ENCODE data around the gene FRG2C.
A peak's percentile ranks its signal among the peaks of the same experiment; 100 is the strongest.
"Not testable (repeated sequence)": the region's sequence is repeated elsewhere in the genome, so short reads cannot be mapped to it uniquely, and the experiment has no call there.

Gene FRG2C

DNA sequence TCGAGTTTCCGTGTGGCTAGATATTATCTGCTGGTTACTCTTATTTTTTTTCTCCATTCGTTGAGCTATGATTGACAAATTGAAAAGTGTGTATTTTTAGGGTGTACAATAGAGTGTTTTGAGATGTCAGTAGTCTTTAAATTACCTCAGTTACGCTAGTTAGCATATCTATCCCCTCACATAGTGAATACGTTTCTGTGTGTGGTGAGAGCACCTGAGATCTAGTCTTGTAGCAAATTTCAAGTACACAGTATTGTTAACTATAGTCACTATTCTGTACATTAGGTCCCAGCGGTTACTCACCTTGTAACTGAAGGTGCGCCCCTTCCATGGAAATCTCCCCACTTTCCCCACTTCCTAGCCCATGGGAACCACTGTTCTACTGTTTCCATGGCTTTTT, 8.2 kb upstream of the FRG2C start:
- not testable (repeated sequence) for H3K4me3 Mint-ChIP-seq; H3K9me3 Mint-ChIP-seq; H3K36me3 Mint-ChIP-seq (ENCODE audit: insufficient read depth); H3K4me1 Mint-ChIP-seq (ENCODE audit: low read depth in 2 of 2); H3K27ac Mint-ChIP-seq; ATAC-seq (replicated peaks); DNase-seq
- H3K27me3 Mint-ChIP-seq, result peaks cover 14 to 17% of the 10 kb centered on the region in 2 donors

DNA sequence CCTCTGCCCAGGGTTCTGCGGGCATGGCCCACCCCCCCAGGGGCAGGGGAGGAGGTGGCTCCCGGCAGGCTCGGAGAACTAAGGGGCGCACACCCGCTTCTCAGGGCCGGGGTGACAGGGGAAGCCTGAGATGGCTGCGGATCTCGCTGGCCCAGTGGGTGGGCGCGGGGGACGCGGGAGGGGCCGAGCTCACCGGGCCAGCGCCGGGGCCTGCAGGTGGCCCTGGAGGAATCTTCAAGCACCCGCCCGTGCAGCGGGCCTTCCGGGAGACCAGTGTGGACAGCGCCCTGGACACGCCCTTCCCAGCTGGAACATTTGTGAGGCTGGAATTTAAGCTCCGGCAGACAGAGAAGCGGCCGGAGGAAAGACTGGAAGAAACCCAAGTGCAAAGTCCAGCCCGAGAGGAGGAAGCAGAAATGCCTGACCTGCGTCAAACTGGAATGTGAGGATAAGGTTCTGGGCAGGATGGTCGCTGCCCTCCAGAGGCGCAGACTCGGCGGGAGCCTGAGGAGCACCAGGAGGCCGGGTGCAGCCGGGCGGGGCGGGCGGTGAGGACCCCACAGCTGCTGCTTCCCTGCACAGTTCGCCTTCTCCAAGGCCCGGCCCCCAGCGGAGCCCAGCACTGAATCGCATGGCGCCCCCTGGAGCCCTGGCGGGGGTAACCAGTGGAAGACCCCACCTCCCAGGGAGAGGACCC, 5.6 kb upstream of the FRG2C start:
- not testable (repeated sequence) for H3K27ac Mint-ChIP-seq; ATAC-seq (replicated peaks); DNase-seq; H3K9me3 Mint-ChIP-seq; H3K4me1 Mint-ChIP-seq (ENCODE audit: low read depth in 2 of 2); H3K4me3 Mint-ChIP-seq; H3K36me3 Mint-ChIP-seq (ENCODE audit: insufficient read depth)
- peaks cover 15 to 17% of the 10 kb centered on the region in 2 donors for H3K27me3 Mint-ChIP-seq

DNA sequence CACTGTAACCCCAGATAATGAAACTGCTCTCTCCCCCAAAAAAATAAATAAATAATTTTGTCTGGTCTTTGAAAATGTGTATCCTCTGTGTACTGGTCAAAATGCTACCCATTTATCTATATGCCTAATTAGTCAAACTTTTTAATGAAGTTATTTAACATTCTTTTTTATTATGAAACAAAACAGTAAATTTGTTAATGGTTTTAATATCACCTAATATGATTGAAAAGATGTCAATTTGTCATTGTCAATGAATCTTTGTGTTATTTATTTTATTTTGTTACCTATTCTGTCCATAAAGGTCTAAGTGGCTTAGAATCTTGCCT, 5.1 kb upstream of the FRG2C start:
- not testable (repeated sequence) for H3K36me3 Mint-ChIP-seq (ENCODE audit: insufficient read depth); H3K27ac Mint-ChIP-seq; ATAC-seq (replicated peaks); H3K4me1 Mint-ChIP-seq (ENCODE audit: low read depth in 2 of 2); H3K9me3 Mint-ChIP-seq; H3K4me3 Mint-ChIP-seq; DNase-seq
- H3K27me3 Mint-ChIP-seq, result peaks cover 15 to 17% of the 10 kb centered on the region in 2 donors

DNA sequence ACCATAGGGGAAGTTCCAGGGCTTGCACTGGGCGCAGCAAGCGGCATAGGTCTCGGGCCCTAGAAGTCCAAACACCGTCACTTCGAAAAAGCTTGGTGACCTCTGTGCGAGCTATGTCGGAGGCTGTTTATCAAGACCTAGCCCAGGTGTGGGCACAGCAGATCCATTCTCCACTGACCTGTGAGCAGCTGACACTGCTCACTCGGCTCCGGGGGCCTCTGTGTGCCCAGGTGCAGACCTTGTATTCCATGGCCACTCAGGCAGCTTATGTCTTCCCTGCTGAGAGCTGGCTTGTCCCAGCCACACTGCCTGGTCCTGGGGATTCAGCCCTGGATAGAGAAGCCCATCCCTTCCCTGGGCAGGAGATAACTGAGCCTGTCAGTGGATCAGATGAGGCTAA, 1.5 kb downstream of the FRG2C start:
- H3K4me1 Mint-ChIP-seq (ENCODE audit: low read depth in 2 of 2); H3K4me3 Mint-ChIP-seq; ATAC-seq (replicated peaks); H3K36me3 Mint-ChIP-seq (ENCODE audit: insufficient read depth); DNase-seq; H3K27ac Mint-ChIP-seq: not testable (repeated sequence)
- H3K9me3 Mint-ChIP-seq, result peaks cover 13 to 35% of the 10 kb centered on the region in 2 donors
- peaks cover 26 to 37% of the 10 kb centered on the region in 2 donors for H3K27me3 Mint-ChIP-seq

DNA sequence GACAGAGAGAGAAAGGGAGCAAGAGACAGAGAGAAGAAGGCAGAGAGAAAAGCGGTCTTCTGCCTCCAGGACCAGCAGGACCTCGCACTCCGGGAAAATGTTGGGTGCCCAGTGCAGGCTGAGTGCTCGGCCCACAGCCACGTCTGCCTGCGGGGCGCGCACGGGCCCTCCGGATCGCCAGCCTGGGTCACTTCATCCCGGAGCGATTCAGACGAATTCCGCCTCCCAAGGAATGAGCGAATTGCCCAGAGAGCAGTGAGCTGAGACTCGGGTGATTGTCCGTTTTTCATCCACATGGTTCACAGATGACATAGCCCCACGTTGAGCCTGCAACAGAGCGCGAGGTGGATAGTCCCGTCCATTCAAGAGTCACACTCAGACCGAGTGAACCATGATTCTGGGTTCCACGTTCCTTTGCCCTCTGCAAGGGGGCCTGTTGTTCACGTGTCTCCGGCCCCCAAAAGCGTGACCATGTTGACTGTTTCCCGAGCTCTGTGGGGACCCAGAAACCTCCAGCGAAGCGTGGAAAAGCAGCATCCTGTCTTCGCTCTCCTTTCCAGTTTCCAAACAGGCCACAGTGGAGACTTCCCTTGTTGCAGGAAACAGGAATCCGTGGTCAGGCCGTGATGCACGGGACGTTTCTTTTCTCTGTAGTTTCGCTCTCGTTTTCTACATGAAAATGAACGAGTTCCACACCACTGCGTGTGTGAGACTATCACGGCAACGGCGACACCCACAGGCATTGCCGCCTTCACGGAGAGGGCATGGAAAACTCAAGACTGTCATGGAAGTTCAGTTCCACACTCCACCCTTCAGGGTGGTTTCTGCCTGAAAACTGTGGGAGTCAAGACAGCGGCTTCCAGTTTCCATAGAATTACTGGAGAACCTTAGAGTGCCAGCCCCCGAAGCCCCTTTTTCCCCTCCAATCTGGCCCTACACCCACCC, 3.9 kb downstream of the FRG2C start:
- Mint-ChIP-seq H3K27me3 (peaks cover 36 to 54% of the 10 kb centered on the region in 2 donors), H3K9me3 (peaks cover 17 to 48% of the 10 kb centered on the region in 2 donors), H3K4me3 (peak overlapping the region in 1 of 2 donors; percentile 21)
- not testable (repeated sequence) for H3K27ac Mint-ChIP-seq; ATAC-seq (replicated peaks); H3K4me1 Mint-ChIP-seq (ENCODE audit: low read depth in 2 of 2); DNase-seq; H3K36me3 Mint-ChIP-seq (ENCODE audit: insufficient read depth)

DNA sequence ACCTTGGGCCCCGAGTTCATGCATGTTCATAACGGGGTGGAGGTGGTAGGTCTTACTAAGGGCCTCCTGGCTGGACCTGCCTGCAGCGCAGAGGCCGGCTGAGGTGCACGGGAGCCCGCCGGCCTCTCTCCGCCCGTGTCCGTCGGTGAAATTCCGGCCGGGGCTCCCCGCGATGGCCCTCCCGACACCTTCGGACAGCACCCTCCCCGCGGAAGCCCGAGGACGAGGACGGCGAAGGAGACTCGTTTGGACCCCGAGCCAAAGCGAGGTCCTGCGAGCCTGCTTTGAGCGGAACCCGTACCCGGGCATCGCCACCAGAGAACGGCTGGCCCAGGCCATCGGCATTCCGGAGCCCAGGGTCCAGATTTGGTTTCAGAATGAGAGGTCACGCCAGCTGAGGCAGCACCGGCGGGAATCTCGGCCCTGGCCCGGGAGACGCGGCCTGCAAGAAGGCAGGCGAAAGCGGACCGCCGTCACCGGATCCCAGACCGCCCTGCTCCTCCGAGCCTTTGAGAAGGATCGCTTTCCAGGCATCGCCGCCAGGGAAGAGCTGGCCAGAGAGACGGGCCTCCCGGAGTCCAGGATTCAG, 4.7 kb downstream of the FRG2C start:
- not testable (repeated sequence) for H3K36me3 Mint-ChIP-seq (ENCODE audit: insufficient read depth); H3K27ac Mint-ChIP-seq; H3K4me3 Mint-ChIP-seq; H3K4me1 Mint-ChIP-seq (ENCODE audit: low read depth in 2 of 2)
- Mint-ChIP-seq H3K9me3 (peaks cover 17 to 53% of the 10 kb centered on the region in 2 donors), H3K27me3 (peaks cover 40 to 59% of the 10 kb centered on the region in 2 donors)
- DNase-seq (peak; percentile 26 to 43 (median 42)), ATAC-seq (replicated peaks) (peak; percentile 26)

DNA sequence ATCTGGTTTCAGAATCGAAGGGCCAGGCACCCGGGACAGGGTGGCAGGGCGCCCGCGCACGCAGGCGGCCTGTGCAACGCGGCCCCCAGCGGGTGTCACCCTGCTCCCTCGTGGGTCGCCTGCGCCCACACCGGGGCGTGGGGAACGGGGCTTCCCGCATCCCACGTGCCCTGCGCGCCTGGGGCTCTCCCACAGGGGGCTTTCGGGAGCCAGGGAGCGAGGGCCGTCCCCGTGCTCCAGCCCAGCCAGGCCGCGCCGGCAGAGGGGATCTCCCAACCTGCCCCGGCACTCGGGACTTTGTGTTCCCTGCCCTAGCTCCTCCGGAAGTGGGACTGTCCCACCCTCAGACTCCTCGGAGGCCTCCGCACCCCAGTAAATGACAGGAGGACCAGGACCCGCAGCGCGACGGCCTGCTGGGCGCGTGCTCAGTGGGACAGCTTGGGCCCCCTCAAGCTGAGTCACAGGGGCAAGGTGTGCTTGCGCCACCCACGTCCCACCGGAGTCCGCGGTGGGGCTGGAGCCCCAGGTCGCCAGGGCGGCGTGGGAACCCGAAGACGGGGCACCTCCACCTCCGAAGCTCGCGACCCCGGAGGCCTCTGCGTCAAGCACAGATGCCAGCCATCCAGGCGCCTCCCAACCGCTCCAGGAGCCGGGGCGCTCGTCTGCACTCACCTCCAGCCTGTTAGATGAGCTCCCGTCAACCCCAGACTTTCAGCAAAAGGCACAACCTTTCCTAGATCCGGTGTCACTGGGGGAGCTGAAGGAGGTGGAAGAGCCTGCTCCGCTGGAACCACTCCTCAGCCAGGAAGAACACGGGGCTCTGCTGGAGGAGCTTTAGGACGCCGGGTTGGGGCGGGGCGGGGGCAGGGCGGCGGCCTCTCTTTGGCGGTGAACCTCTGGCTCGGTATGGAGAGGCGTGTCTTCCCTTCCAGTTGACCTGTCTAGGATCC, 5.5 kb downstream of the FRG2C start:
- H3K4me1 Mint-ChIP-seq (ENCODE audit: low read depth in 2 of 2); H3K36me3 Mint-ChIP-seq (ENCODE audit: insufficient read depth); H3K27ac Mint-ChIP-seq; H3K4me3 Mint-ChIP-seq; DNase-seq: not testable (repeated sequence)
- peaks cover 37 to 57% of the 10 kb centered on the region in 2 donors for H3K27me3 Mint-ChIP-seq
- peaks cover 13 to 46% of the 10 kb centered on the region in 2 donors for H3K9me3 Mint-ChIP-seq
- peak; percentile 3 for ATAC-seq (replicated peaks)

DNA sequence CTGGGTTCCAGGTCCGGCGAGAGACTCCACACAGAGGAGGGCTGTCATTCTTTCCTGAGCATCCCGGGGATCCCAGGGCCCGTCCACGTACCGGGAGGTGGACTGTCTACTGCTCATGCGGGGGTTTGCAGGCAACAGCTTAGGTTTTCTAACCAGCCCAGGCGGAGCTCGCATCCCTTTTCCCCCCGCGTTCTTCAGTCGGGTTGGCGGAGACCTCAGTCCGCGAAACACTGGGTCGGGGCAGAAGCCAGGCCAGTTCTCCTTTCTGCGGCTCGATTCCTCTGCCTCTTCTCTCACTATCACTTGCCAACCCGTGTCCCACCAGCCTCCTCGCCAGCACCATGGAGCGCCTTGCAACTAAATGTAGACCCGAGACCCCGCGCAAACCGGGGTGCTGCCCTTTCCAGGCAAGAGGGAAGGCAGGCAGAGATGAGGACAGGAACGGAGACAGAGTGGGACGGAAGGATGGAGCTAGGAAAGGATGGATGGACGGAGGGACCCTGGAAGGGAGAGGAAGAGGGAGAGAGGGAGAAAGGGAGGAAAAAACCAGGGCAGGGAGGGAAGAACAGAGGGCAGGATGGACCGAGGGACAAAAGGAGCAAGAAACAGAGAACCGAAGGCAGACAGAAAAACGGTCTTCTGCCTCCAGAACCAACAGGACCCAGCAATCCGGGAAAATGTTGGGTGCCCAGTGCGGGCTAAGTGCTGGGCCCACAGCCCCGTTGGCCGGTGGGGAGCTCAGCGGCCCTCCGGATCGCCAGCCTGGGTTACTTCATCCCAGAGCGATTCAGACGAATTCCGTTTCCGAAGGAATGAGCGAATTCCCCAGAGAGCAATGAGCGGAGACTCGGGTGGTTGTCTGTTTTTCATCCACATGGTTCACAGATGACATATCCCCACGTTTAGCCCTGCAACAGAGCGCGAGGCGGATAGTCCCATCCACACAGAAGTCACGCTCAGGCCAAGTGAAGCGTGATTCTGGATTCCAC, 6.5 kb downstream of the FRG2C start:
- H3K4me1 Mint-ChIP-seq (ENCODE audit: low read depth in 2 of 2); H3K36me3 Mint-ChIP-seq (ENCODE audit: insufficient read depth); ATAC-seq (replicated peaks); DNase-seq; H3K27ac Mint-ChIP-seq: not testable (repeated sequence)
- Mint-ChIP-seq H3K9me3 (peaks cover 14 to 41% of the 10 kb centered on the region in 2 donors), H3K4me3 (peak overlapping the region in 1 of 2 donors; percentile 2), H3K27me3 (peaks cover 31 to 51% of the 10 kb centered on the region in 2 donors)

DNA sequence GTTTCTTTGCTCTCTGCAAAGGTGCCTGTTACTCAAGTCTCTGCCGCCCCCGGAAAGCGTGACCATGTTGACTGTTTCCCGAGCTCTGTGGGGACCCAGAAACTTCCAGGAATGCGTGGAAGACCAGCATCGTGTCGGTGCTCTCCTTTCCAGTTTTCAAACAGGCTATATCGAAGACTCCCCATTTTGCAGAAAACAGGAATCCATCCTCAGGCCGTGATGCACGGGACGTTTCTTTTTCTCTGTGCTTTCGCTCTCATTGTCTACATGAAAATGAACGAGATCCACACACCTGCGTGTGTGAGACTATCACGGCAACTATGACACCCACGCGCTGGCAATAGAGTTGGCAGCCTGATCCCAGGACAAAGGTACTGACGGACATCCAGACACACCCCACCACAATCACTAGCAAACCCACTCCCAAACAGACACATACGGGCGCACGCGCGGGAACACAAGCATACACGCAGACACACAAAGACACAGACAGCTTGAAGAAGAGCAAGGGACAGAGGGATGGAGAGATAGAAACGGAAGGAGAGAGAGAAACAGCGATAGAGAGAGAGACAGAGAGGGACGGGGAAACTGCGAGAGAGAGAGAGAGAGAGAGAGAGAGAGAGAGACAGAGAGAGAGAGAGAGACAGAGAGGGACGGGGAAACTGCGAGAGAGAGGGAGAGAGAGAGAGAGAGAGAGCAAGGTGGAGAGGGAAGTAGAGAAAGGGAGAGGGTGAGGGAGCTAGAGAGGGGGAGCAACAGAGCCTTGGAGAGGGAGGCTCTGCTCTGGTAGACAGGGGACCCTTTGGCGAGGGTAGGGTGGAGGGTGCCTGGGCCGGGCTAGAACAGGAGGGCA, 7.4 kb downstream of the FRG2C start:
- H3K27me3 Mint-ChIP-seq, result peaks cover 31 to 51% of the 10 kb centered on the region in 2 donors
- not testable (repeated sequence) for H3K4me1 Mint-ChIP-seq (ENCODE audit: low read depth in 2 of 2); H3K27ac Mint-ChIP-seq; ATAC-seq (replicated peaks); DNase-seq; H3K36me3 Mint-ChIP-seq (ENCODE audit: insufficient read depth)
- H3K4me3 Mint-ChIP-seq, result peak overlapping the region in 1 of 2 donors; percentile 8
- peaks cover 17 to 41% of the 10 kb centered on the region in 2 donors for H3K9me3 Mint-ChIP-seq

DNA sequence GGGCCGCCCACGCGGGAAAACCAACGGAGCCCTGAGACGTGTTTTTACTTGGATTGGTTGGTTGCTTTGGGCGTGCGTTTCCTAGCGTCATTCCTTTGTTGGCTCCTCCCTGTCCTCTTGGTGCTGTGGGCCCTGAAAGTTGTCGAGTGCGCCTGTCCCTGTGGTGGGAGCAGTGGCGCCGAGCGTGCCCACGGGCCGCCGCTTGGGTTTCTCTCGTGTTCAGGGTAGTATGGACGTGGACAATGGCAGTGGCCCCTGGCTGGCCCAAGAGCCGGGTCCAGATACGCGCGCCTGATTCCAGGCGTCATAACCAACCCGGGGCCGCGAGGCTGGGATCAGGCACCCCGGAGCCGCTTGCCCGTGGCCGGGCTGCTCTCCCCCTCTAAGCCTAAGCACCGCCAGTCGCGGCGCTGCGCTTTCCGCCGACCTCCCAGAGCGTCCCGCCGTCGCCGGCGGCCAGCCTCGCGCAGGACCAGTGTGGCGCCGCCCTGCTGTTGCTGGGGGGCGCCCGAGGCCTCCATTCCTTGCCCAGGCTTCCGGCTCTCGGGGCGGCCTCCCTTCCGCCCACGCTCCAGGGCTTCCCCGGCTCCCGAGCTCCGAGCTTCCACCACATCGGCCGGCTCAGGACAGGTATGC, 8.1 kb downstream of the FRG2C start:
- not testable (repeated sequence) for DNase-seq; H3K36me3 Mint-ChIP-seq (ENCODE audit: insufficient read depth); H3K4me3 Mint-ChIP-seq; H3K27ac Mint-ChIP-seq; H3K4me1 Mint-ChIP-seq (ENCODE audit: low read depth in 2 of 2); ATAC-seq (replicated peaks)
- H3K27me3 Mint-ChIP-seq, result peaks cover 29 to 48% of the 10 kb centered on the region in 2 donors
- peaks cover 17 to 39% of the 10 kb centered on the region in 2 donors for H3K9me3 Mint-ChIP-seq

DNA sequence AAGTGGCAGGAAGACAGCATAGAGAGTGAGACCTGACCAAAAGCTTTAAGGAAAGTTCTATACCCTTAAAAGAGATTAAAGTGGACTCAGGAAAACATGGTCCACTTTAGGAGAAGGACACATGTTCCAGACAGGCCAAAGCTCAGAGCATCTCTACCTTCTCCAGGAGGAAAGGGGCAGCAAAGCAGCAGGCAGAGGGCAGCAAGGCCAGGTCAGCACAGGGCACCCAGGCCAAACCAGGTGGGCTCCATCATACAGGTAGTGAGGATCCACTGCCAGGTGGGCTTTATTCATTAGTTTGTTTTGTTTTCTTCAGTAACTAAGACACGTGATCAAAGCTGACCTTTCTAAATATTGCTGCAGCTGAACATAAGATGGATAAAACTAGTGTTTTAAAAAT, 19.8 kb downstream of the FRG2C start:
- not testable (repeated sequence) for H3K36me3 Mint-ChIP-seq (ENCODE audit: insufficient read depth); DNase-seq; H3K4me3 Mint-ChIP-seq; ATAC-seq (replicated peaks); H3K4me1 Mint-ChIP-seq (ENCODE audit: low read depth in 2 of 2); H3K27ac Mint-ChIP-seq; H3K27me3 Mint-ChIP-seq
- H3K9me3 Mint-ChIP-seq, result peaks cover 3 to 20% of the 10 kb centered on the region in 2 donors

Data from effector memory CD8-positive, alpha-beta T cell (primary cell).